ENCODE results near the gene CCDC74A. TPM values are rescaled to one million over a fixed set of nuclear protein-coding genes. Genes with fewer than 3 reads are reported as not detected.
"Not testable (repeated sequence)": the region's sequence is repeated elsewhere in the genome, so short reads cannot be mapped to it uniquely, and the experiment has no call there.

The CCDC74A gene
- total RNA-seq, 2 donors from 2014 or later, result 3.7 to 7.1 TPM

DNA sequence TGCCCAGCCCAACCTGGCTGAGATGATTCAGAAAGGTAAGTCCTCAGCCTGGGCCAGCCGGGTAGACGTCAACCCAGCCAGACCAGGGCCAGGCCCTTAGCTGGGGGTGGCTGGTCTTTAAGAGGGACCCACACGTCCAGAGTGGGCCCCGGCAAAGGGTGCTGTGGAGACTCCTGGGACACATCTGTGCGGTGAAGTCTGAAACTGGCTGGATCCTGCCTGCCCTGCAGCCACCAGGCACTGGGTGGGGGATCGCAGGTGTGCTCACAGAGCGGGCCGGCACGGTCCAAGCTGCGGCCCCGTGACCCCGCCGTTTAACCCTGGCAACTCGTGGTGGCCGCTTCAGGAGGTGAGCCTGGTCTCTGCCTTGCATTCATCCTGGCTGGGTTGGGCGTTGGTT, 9.8 kb upstream of the CCDC74A start:
- H3K36me3 Mint-ChIP-seq; ATAC-seq; H3K9me3 Mint-ChIP-seq; DNase-seq (ENCODE audit: low spot score in 2 of 2); H3K27ac Mint-ChIP-seq: not testable (repeated sequence)

DNA sequence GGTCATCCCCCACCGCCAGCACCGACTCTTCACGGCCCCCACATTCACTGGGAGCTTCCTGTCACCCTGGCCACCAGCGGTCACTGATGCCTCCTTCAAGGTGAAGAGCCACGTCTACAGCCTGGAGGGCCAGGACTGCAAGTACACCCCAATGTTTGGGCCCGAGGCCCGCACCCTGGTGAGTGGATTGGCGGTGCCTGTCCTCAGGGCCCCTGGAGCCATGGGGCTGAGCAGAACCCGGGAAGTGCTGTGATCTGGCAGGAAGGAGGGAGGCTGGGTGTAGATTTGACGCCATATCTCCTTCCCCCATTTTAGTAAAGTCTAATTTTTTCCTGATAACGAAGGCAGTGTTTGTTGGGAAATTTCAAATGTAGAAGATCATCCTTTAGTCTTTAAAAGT, 9.2 kb upstream of the CCDC74A start:
- ATAC-seq; H3K27ac Mint-ChIP-seq; DNase-seq (ENCODE audit: low spot score in 2 of 2); H3K9me3 Mint-ChIP-seq; H3K36me3 Mint-ChIP-seq: not testable (repeated sequence)

DNA sequence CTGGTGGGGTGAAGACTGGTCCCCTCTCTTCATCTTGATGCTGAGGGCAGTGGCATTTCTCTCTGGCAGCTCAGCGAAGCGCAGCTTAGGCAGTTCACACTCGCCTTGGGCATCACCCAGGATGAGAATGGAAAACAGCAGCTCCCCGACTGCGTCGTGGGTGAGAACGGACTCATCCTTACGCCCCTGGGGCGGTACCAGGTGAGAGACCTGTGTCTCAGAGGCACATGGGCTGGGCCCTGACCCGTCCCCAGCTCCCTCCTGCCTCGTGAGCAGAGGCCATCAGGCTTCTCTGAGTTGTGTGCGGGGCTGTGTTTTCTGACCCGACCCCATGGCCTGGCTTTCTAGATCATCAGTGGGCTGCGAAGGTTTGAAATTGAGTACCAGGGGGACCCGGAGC, 8.2 kb upstream of the CCDC74A start:
- no peak for ATAC-seq
- DNase-seq (ENCODE audit: low spot score in 2 of 2), result no peak
- no peaks in the 10 kb centered on the region for H3K36me3 Mint-ChIP-seq
- H3K9me3 Mint-ChIP-seq, result no peaks in the 10 kb centered on the region
- H3K27ac Mint-ChIP-seq, result peak overlapping the region in 1 of 2 donors; percentile 65

- not testable (repeated sequence) for H3K36me3 Mint-ChIP-seq; DNase-seq (ENCODE audit: low spot score in 2 of 2); H3K9me3 Mint-ChIP-seq; H3K27ac Mint-ChIP-seq; ATAC-seq
Observed at GRCh38 chr2:131519871-131520470, 7.7 kb upstream of the CCDC74A start.

- Mint-ChIP-seq H3K9me3 (no peaks in the 10 kb centered on the region), H3K27ac (no peak overlapping the region)
- no peak for ATAC-seq
Observed at GRCh38 chr2:131520526-131520925, 7.2 kb upstream of the CCDC74A start.

DNA sequence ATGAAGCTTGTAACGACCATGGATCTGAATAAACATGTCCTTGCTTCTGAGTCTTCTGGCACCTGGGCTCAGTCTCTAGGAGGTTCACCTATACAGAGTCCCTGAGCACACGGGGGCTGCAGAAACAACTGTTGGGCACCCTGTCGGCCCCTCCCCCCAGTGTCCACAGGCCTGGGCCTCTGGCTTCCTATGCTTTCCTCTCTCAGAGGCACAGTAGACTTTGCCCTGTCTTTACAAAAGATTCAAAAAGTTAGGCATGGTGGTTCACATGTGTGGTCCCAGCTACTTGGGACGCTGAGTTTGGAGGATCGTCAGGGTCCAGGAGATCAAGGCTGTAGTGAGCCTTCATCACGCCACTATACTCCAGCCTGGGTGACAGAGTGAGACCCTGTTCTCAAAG, 6.2 kb upstream of the CCDC74A start:
- H3K9me3 Mint-ChIP-seq; H3K36me3 Mint-ChIP-seq; DNase-seq (ENCODE audit: low spot score in 2 of 2); ATAC-seq: not testable (repeated sequence)
- H3K27ac Mint-ChIP-seq, result peak overlapping the region in 1 of 2 donors; percentile 77

More at GRCh38 chr2:131520526-131520925, 7.2 kb upstream of the CCDC74A start:
- no peak for DNase-seq (ENCODE audit: low spot score in 2 of 2)
- H3K36me3 Mint-ChIP-seq, result no peaks in the 10 kb centered on the region

- peak; percentile 3 to 9 for ATAC-seq
- Mint-ChIP-seq H3K9me3 (no peaks in the 10 kb centered on the region), H3K36me3 (no peaks in the 10 kb centered on the region), H3K27ac (peak overlapping the region in 1 of 2 donors; percentile 77)
- peak in 1 of 2 donors; percentile 44 for DNase-seq (ENCODE audit: low spot score in 2 of 2)
Observed at GRCh38 chr2:131521961-131522781, 5.5 kb upstream of the CCDC74A start.

DNA sequence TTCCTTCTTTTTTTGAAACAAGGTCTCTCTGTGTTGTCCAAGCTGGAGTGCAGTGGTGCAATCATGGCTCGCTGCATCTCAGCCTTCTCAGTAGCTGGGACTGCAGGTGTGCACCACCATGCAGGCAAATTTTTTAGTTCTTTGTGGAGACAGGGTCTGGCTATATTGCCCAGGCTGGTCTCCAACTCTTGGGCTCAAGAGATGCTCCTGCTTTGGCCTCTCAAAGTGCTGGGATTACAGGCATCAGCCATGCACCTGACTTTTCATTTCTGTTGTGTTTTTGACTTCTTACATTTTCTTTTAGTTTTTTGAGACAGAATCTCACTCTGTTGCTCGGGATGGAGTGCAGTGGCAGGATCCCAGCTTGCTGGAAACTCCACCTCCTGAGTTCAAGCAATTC, 2.4 kb upstream of the CCDC74A start:
- H3K36me3 Mint-ChIP-seq, H3K9me3 Mint-ChIP-seq: not testable (repeated sequence)
- DNase-seq (ENCODE audit: low spot score in 2 of 2), result peak in 1 of 2 donors; percentile 23

DNA sequence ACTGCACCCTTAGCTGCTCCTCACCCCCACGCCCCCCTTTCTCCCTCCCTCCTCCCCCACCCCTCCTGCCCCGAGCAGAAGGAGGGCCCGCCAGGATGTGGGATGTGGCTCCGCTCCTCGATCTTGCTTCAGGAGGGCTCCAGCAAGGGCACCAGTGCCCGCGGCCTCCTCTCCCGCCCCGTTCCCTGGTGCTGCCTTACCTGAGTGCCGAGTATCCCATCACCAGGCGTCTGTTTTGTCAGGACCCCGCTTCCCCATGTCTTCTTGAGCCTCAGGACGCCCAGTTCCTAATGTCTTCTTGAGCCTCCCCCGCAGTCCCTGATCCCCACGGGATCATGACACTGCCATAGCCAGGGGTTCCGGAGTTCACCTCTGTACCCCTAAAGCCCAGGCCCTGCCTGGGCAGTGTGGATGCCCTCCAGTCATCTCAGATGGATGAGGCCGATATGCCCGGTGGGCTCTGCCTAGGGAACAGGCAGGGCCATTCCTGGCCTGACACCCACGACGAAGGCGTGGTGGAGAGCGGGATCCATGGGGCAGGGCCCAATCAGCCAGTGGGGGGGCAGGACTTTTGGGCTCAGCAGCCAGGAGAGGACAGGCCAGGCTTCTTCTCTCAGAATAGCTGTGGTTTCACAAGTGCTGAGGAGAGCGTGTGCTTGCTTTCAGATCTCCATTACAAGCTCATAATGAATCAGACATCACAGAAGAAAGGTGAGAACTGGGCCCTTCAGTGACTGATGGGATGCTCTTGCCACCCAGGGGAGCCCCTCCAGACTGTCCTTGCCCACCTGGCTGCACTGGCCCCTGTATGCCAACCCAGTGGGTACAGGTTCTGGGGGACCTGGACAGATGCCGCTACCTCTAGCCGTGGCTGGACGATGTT, 1.5 kb downstream of the CCDC74A start:
- not testable (repeated sequence) for H3K27ac Mint-ChIP-seq, H3K9me3 Mint-ChIP-seq, H3K36me3 Mint-ChIP-seq
- DNase-seq (ENCODE audit: low spot score in 2 of 2), result peak; percentile 22 to 54
- peak; percentile 36 to 43 for ATAC-seq

More for the DNA sequence above, 2.4 kb upstream of the CCDC74A start:
- not testable (repeated sequence) for ATAC-seq, H3K27ac Mint-ChIP-seq

DNA sequence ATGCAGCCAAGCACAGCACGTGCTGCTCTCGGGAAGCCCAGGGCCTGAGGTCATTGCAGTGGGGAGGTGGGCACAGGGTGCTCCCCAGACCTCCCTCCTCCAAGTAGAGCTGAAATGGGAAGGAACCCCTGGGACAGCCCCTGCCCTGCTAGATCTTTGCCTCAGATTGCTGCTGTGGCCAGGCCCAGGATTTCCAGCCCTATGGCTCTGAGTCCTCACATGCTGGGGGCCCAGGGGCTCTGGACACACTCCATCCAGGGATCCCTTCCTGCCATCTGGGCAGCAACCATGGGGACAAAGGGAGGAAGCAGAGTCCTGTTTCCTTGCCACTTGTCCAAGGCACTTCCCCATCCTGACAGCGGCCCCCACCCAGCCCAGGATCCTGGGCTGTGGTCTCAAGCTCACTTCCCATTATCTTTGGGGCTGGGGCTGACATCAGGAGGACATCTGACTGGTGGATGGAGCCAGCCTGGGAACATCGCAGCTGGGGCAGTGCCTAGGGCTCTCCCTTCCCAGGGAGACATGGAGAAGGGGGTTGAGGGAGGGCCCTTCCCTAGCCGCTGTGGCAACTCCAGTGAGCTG, 2.3 kb downstream of the CCDC74A start:
- not testable (repeated sequence) for ATAC-seq, H3K27ac Mint-ChIP-seq, H3K36me3 Mint-ChIP-seq, H3K9me3 Mint-ChIP-seq
- peak in 1 of 2 donors; percentile 46 for DNase-seq (ENCODE audit: low spot score in 2 of 2)

- not testable (repeated sequence) for DNase-seq (ENCODE audit: low spot score in 2 of 2); H3K36me3 Mint-ChIP-seq; H3K27ac Mint-ChIP-seq; H3K9me3 Mint-ChIP-seq; ATAC-seq
Observed at GRCh38 chr2:131530626-131531344, 3.1 kb downstream of the CCDC74A start.

GRCh38 chr2:131531547-131532185, 4.0 kb downstream of the CCDC74A start:
- DNase-seq (ENCODE audit: low spot score in 2 of 2); H3K36me3 Mint-ChIP-seq; ATAC-seq; H3K27ac Mint-ChIP-seq; H3K9me3 Mint-ChIP-seq: not testable (repeated sequence)

DNA sequence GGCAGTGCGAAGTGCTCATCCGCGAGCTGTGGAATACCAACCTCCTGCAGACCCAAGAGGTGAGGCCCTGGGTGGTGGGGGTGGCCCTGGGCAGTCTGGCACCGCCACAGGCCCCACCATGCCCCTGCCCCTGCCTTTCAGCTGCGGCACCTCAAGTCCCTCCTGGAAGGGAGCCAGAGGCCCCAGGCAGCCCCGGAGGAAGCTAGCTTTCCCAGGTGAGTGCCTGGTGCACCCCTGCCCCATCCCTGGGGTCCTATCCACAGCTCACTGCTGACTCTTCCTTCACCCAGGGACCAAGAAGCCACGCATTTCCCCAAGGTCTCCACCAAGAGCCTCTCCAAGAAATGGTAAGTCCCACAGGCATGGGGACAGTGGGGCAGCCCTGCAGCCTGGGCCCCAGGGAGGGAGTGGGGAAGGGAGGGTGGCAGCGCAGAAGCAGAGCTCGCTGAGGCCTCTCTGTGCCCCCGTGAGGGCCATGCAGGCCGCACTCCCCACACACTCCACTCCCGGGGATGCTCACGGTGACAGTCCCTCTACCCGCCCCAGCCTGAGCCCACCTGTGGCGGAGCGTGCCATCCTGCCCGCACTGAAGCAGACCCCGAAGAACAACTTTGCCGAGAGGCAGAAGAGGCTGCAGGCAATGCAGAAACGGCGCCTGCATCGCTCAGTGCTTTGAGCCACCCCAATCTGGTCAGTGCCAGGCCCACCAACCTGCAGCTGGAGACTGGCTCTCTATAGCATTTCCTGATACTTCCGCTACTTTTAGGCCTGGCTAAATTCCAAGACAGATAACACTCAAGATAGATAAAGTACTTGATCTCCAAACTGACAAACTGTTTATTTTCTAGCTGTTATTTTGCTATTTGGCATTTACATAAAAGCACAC, 5.3 kb downstream of the CCDC74A start:
- not testable (repeated sequence) for H3K9me3 Mint-ChIP-seq; ATAC-seq; H3K27ac Mint-ChIP-seq; H3K36me3 Mint-ChIP-seq; DNase-seq (ENCODE audit: low spot score in 2 of 2)

DNA sequence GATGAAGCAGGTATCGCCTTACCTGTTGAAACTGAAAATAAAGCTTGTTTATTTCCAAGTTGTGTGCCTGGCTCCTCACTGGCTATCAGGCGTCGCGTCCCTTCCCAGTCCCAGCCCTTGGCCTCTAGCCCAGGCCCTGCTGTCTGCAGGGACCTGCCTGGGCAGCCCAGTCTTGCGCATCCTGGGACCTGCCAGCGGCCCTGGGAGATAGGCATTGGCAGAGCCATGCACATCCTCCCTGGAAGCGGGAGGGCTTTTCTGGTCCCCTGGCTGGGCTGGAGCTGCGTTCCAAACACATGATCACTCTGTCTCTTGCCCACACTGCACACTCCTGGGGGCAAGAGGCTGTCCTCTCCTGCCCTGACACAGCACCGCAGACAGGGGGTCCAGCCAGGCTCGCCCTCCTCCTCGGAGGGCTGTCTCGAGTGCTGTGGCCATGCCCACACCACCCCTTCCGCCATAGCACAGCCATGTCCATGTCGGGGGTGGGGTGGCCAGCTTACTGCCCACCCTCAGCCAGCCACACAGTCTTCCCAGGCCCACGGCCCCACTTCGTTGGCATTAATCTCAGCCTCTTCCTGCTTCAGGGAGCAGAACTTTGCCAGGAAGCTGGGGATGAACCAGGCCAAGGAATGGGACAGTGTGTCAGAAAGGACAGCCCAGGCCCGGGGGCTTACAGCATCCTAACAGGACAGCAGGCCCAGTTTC, 6.1 kb downstream of the CCDC74A start:
- not testable (repeated sequence) for ATAC-seq; H3K27ac Mint-ChIP-seq; H3K36me3 Mint-ChIP-seq; H3K9me3 Mint-ChIP-seq; DNase-seq (ENCODE audit: low spot score in 2 of 2)
